Heart left ventricle (tissue), 16 donors: ENCODE measurements around the gene MAGED2. TPM values are rescaled to one million over a fixed set of nuclear protein-coding genes. Genes with fewer than 3 reads are reported as not detected.
"Not testable (repeated sequence)": the region's sequence is repeated elsewhere in the genome, so short reads cannot be mapped to it uniquely, and the experiment has no call there.

ENCODE experiments used
- ATAC-seq, 4 donors: fragments of 200-7000 bp; cut with Tn5 transposase; one replicate each; pipeline ENCODE4 v1.9.1; 2020 to 2022; ENCODE audit warnings: moderate library complexity in 4 of 4, mild to moderate bottlenecking in 3 of 4, moderate number of reproducible peaks in 1 of 4
- DNase-seq, 5 donors: peaks; one replicate each; pipeline ENCODE4 v3.0.0-alpha.2; 2020
- H3K27ac ChIP-seq, 12 donors: fragments of 200-600 bp; sonication (generic) in 4 of 12; one replicate each; pipeline versions ENCODE4 v1.5.0 to v1.8.0; 2016 to 2022; ENCODE audit warnings: mild to moderate bottlenecking in 2 of 12
- H3K27me3 ChIP-seq, 9 donors: fragments of 200-600 bp; sonication (generic) in 2 of 9; one replicate each; pipeline versions ENCODE4 v1.5.1 to v1.8.0; 2016 to 2022; ENCODE audit warnings: mild to moderate bottlenecking in 3 of 9
- H3K36me3 ChIP-seq, 9 donors: fragments of 200-600 bp; sonication (generic) in 2 of 9; one replicate each; pipeline versions ENCODE4 v1.5.0 to v1.8.0; 2018 to 2022; ENCODE audit warnings: mild to moderate bottlenecking in 2 of 9
- H3K4me1 ChIP-seq, 12 donors: fragments of 200-600 bp; sonication (generic) in 4 of 12; one replicate each; pipeline versions ENCODE4 v1.5.0 to v1.8.0; 2016 to 2022; ENCODE audit warnings: mild to moderate bottlenecking in 3 of 12
- H3K4me3 ChIP-seq, 12 donors: fragments of 200-600 bp; sonication (generic) in 4 of 12; one replicate each; pipeline versions ENCODE4 v1.5.0 to v1.8.0; 2017 to 2022; ENCODE audit warnings: mild to moderate bottlenecking in 9 of 12, moderate library complexity in 4 of 12
- H3K9me3 ChIP-seq, 12 donors: fragments of 200-600 bp; sonication (generic) in 4 of 12; one replicate each; pipeline versions ENCODE4 v1.5.0 to v1.8.0; 2016 to 2022; ENCODE audit warnings: mild to moderate bottlenecking in 1 of 12
- POLR2A ChIP-seq, 2 donors: fragments of 450-650 bp; IDR thresholded peaks; one replicate each; pipeline ENCODE4 v1.6.1; 2017; ENCODE audit warnings: antibody characterized with exemption in 2 of 2, mild to moderate bottlenecking in 2 of 2, moderate library complexity in 2 of 2
- WGBS, 4 donors: extraction: QIAGEN DNeasy Blood & Tissue Kit in 2 of 4; methylation state at CpG; one replicate each; pipeline versions ENCODE4 v1.1.5 to v1.1.7; 2013 to 2018; 5-methylcytosine and 5-hydroxymethylcytosine counted together
- intact Hi-C, 10 donors: fragments of 100-400 bp; cut with DNase I; formaldehyde crosslinking; loops; one replicate each; pipeline versions ENCODE4 v1.11.1 to v1.14.2; 2022
- long read RNA-seq, 3 donors: library from polyadenylated mRNA; unstranded; transcript quantifications; one replicate each; pipeline ENCODE4 v2.0.0, GENCODE V29; 2020 to 2021
- polyA plus RNA-seq, 2 donors: library from polyadenylated mRNA; stranded (reverse); fragments of 200-250 nt; gene quantifications; one replicate each; pipeline ENCODE4 v1.2.3, GENCODE V29; 2013
- total RNA-seq, 9 donors: library from RNA; depleted of rRNA in 2 of 9; stranded (reverse); fragments of >200 nt in 2 of 9; fragmentation: NEBNext Ultra II Directional in 3 of 9; extraction: Animal tissue kit (Norgen Biotek cat#: 25700) in 3 of 9; gene quantifications; one replicate each; pipeline versions ENCODE4 v1.1.0 to v1.2.4, GENCODE V29; 2016 to 2023
- TF ChIP-seq, protein P1 (sequence below), 12 donors: fragments of 200-600 bp; sonication (generic) in 4 of 12; IDR thresholded peaks; one replicate each; pipeline versions ENCODE4 v1.5.0 to v1.8.0; 2018 to 2022; ENCODE audit warnings: antibody characterized with exemption in 12 of 12, mild to moderate bottlenecking in 5 of 12
- donor health status: ischemic (EF 13 %, LVEDD 7.1; RV severe dilation, severe dysfunction).
- donor health status: healthy with polysubstance abuse.
- donor health status: DM: no; HTN: yes; CAD: no.
- donor health status: DM: no; HTN: no; CAD: no.
- donor health status: ischemic (EF 25% LVEDD 6.9; RV normal size, moderate dysfunction).
- donor health status: ischemic (EF 25% LVEDD 5.7; RV mildly dilated, moderate dysfunction).
- donor health status: healthy.
- donor health status: DM: yes; HTN: yes; CAD: no.
- donor health status: ischemic (EF 35%, LVEDD 5.7; RV mildly dilated, moderate dysfunction).
- donor health status: nonischemic (EF 11% LVEDD 7.7; RV severe dilation, severe dysfunction).
- donor health status: DM: yes; HTN: yes; CAD: no.
- donor health status: PGD.
- donor health status: ischemic (EF 29% LVEDD 5.4; RV normal size, mild dysfunction).
- donor health status: nonischemic (EF 23%, LVEDD 6.1; RV moderate dilation, normal function).

The MAGED2 gene, protein sequence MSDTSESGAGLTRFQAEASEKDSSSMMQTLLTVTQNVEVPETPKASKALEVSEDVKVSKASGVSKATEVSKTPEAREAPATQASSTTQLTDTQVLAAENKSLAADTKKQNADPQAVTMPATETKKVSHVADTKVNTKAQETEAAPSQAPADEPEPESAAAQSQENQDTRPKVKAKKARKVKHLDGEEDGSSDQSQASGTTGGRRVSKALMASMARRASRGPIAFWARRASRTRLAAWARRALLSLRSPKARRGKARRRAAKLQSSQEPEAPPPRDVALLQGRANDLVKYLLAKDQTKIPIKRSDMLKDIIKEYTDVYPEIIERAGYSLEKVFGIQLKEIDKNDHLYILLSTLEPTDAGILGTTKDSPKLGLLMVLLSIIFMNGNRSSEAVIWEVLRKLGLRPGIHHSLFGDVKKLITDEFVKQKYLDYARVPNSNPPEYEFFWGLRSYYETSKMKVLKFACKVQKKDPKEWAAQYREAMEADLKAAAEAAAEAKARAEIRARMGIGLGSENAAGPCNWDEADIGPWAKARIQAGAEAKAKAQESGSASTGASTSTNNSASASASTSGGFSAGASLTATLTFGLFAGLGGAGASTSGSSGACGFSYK
- total RNA-seq (100 to 1,000 TPM in 5 of 9 donors, 10 to 100 TPM in 4; 80.7 to 126 (median 102) TPM), polyA plus RNA-seq (10 to 100 TPM; 59.3 to 90.9 TPM)
- long read RNA-seq, donor 1, transcript MAGED2-201 (12 exons, 1,958 nt): minor isoform, 10 of 193 reads
- long read RNA-seq, donor 1, transcript MAGED2-206 (13 exons, 2,189 nt): major isoform, 88 of 193 reads
- long read RNA-seq, donor 1, transcript MAGED2-204 (13 exons, 2,048 nt): minor isoform, 29 of 193 reads
- long read RNA-seq, donor 1, transcript MAGED2-203 (12 exons, 2,066 nt): minor isoform, 23 of 193 reads
- long read RNA-seq, donor 1, partial matches to known transcripts: 23 of 193 reads
- long read RNA-seq, donor 1, other reads (novel, unspliced or antisense): 20 of 193 reads
- long read RNA-seq, donor 2, transcript MAGED2-203 (12 exons, 2,066 nt): minor isoform, 59 of 820 reads
- long read RNA-seq, donor 2, transcript MAGED2-201 (12 exons, 1,958 nt): minor isoform, 29 of 820 reads
- long read RNA-seq, donor 2, transcript MAGED2-204 (13 exons, 2,048 nt): minor isoform, 183 of 820 reads
- long read RNA-seq, donor 2, transcript MAGED2-206 (13 exons, 2,189 nt): major isoform, 420 of 820 reads
- long read RNA-seq, donor 2, partial matches to known transcripts: 60 of 820 reads
- long read RNA-seq, donor 2, other reads (novel, unspliced or antisense): 67 of 820 reads
- long read RNA-seq, donor 3, transcript MAGED2-203 (12 exons, 2,066 nt): minor isoform, 21 of 165 reads
- long read RNA-seq, donor 3, transcript MAGED2-204 (13 exons, 2,048 nt): minor isoform, 19 of 165 reads
- long read RNA-seq, donor 3, transcript MAGED2-206 (13 exons, 2,189 nt): major isoform, 91 of 165 reads
- long read RNA-seq, donor 3, partial matches to known transcripts: 16 of 165 reads
- long read RNA-seq, donor 3, other reads (novel, unspliced or antisense): 14 of 165 reads

DNA sequence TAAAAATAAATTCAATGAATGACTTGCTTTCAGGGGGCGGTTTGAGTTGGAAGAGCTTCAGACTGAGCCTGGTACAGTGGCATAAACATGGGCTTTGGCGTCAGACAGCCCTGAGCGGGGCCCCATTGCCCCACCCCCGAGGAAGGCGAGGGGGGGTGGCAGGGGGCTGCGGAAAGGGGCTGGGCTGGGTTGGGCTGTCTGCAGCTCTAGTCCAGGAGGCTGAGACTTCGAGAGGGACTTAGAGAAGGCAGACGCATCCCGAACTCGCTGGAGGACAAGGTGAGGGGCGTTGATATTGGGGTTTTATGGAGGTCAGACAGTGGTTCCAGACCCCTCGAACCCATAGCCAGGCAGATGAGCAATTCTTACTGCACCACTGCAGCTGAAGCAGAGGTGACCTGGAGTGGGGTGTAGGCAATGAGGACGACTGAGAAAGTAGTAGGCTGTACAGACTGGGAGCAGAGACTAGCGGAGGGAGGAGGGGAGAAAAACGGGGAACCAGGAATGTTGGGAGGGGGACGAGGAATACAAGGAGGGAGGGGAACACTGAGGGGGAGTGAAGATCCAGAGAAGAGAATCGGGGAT is at the start of gene MAGED2:
TSS of gene MAGED2 (plus strand) at position 222 of the 585 bp plus-strand sequence. CDS start 1,587 bp downstream, outside the sequence.
- Histone ChIP-seq H3K4me3 (peak within 1 kb of the TSS; percentile 46 to 99 (median 71)), H3K27me3 (peaks cover 0 to 4% (median 0%) of the 10 kb centered on the region in 9 donors), H3K36me3 (peaks cover 0 to 33% (median 20%) of the 10 kb centered on the region in 9 donors), H3K27ac (peak within 1 kb of the TSS; percentile 78 to 98 (median 89)), H3K9me3 (no peaks in the 10 kb centered on the region), H3K4me1 (peaks cover 0 to 18% (median 7%) of the 10 kb centered on the region in 12 donors)
- DNase-seq (peak in 4 of 5 donors; percentile 39 to 49 (median 42)), ATAC-seq (peak; percentile 59 to 72 (median 66))
- peak in 1 of 2 donors; percentile 20 for TF ChIP-seq POLR2A (IDR thresholded peaks at IDR 0.05)
- TF ChIP-seq, protein P1, sequence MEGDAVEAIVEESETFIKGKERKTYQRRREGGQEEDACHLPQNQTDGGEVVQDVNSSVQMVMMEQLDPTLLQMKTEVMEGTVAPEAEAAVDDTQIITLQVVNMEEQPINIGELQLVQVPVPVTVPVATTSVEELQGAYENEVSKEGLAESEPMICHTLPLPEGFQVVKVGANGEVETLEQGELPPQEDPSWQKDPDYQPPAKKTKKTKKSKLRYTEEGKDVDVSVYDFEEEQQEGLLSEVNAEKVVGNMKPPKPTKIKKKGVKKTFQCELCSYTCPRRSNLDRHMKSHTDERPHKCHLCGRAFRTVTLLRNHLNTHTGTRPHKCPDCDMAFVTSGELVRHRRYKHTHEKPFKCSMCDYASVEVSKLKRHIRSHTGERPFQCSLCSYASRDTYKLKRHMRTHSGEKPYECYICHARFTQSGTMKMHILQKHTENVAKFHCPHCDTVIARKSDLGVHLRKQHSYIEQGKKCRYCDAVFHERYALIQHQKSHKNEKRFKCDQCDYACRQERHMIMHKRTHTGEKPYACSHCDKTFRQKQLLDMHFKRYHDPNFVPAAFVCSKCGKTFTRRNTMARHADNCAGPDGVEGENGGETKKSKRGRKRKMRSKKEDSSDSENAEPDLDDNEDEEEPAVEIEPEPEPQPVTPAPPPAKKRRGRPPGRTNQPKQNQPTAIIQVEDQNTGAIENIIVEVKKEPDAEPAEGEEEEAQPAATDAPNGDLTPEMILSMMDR (IDR thresholded peaks at IDR 0.05): no peak
- WGBS, 4 donors: 0 to 35% (median 17%) methylated on average over 17 of the region's 17 CpGs
- intact Hi-C loops: loop anchor here in 5 of 10 donors (2.0 to 10.0 kb wide), 5 partner anchors 163 to 765 kb away; partner anchors contain the start of genes APEX2 (in 2 of the 5) and PHF8 (in 1 of the 5)

DNA sequence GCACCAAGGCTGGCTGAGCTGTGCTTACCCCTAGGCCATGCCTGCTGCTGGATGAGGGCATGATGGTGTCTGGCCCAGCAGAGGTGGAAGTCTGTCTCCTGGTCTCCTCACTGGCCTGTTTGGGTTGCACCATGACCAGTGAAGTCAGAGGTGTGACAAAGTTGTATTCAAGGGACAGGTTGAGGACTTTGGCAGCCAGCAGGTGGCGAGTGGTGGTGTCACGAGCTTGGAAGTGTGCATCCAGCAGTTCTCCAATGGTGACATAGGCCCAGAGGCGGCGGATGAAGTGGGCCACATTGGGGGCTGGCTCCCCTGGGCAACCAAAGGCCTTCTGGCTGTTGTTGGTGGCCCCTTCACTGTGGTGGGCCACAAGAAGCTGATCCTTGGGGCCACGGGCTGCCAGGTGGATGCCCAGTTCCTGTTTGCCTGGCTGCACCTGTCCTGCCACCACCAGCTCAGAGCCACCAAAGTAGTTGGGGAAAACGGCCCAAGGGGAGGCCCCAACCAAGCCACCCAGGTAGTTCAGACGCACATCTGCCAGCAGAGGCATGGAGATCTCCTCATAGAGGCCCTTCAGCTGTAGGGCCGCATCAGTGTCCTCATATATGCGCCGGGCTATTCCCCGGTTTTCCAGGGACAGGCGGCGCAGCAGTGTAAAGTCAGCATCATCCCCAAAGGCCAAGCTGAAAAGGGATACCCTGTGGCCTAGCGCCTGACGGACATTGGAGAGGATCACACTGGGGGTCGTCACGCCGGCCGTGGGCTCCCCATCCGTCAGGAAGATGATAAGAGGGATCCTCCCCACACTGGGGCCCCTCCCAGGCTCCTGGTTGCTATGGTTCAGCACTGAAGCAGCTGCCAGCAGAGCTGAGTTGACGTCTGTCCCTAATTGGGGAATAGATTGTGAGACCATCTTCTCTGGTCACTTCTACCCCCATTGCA is 49.2 kb upstream of the MAGED2 start:
- H3K27me3 ChIP-seq: no peaks in the 10 kb centered on the region
- H3K9me3 ChIP-seq: peaks cover 0 to 6% (median 0%) of the 10 kb centered on the region in 12 donors
- ATAC-seq (no peak), DNase-seq (no peak)
- 67 to 81% (median 77%) methylated on average over 9 to 21 of the region's 21 CpGs for WGBS, 4 donors
- no peak overlapping the region for H3K27ac ChIP-seq
- no peaks in the 10 kb centered on the region for H3K36me3 ChIP-seq
- no peak overlapping the region for H3K4me3 ChIP-seq
- intact Hi-C loops: no loop called here
- H3K4me1 ChIP-seq: no peaks in the 10 kb centered on the region
- TF ChIP-seq POLR2A (IDR thresholded peaks at IDR 0.05): no peak
- TF ChIP-seq, protein P1 (IDR thresholded peaks at IDR 0.05): no peak

DNA sequence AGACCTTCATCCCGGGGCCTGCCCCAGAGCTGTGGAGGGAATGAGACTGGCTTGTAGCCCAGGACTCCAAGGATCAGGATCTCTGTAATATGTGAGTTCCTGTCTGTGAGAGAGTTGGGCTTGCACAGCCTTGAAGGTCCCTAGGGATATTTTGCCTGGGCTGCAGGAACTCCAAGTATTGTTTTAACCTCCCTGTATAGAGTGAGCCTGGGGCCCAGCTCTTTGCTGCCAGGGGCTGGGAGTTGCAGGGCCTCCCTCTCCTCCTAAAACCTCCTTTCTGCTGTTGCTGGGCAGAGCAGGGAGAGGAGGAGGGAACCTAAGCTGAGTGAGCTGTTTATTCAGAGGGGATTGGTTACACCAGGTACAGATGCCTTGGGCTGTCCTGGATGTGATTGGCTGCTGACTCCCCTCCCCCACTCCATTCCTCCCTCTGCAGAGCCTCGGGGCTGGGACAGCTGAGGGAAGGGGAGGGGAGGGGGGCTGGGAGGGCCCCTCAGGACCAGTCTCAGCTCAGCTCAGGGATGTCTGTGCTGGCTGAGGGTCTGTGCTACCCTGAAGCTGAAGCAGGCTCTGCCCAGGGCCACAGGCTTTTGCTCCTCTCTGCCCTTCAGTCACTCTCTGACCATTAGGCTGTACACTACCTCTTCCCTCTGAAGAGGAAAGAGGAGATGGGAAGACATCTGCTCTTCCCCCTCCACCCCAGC is 33.0 kb upstream of the MAGED2 start:
- peaks cover 0 to 12% (median 0%) of the 10 kb centered on the region in 9 donors for H3K27me3 ChIP-seq
- 17 to 64% (median 23%) methylated on average over 1 to 2 of the region's 2 CpGs for WGBS, 4 donors
- ATAC-seq: peak; percentile 73 to 94 (median 80)
- H3K9me3 ChIP-seq, H3K36me3 ChIP-seq, H3K27ac ChIP-seq, intact Hi-C loops, H3K4me3 ChIP-seq, H3K4me1 ChIP-seq: not testable (repeated sequence)
- peak in 4 of 5 donors; percentile 25 to 44 (median 33) for DNase-seq
